ENCODE data around the gene LYVE1. TPM values are rescaled to one million over a fixed set of nuclear protein-coding genes. Genes with fewer than 3 reads are reported as not detected.

LYVE1 gene
- total RNA-seq, 1 donor from 2014 or later: not detected

- no peak for TF ChIP-seq CTCF (IDR thresholded peaks at IDR 0.05; ENCODE audit: insufficient read depth, low read length, poor library complexity, severe bottlenecking)
- no peaks in the 10 kb centered on the region for H3K36me3 ChIP-seq (ENCODE audit: control insufficient read depth, insufficient read depth, low read length)
- H3K27me3 ChIP-seq (ENCODE audit: control insufficient read depth, insufficient read depth, low read length): no peaks in the 10 kb centered on the region
- H3K4me3 ChIP-seq (ENCODE audit: low read depth, low read length): no peak overlapping the region
- no peak for DNase-seq (ENCODE audit: low read depth)
Observed at GRCh38 chr11:10603721-10604297, 35.3 kb upstream of the LYVE1 start.

- no peak for DNase-seq (ENCODE audit: low read depth)
- no peak for TF ChIP-seq CTCF (IDR thresholded peaks at IDR 0.05; ENCODE audit: insufficient read depth, low read length, poor library complexity, severe bottlenecking)
- no peaks in the 10 kb centered on the region for H3K27me3 ChIP-seq (ENCODE audit: control insufficient read depth, insufficient read depth, low read length)
- no peak overlapping the region for H3K4me3 ChIP-seq (ENCODE audit: low read depth, low read length)
- H3K36me3 ChIP-seq (ENCODE audit: control insufficient read depth, insufficient read depth, low read length): no peaks in the 10 kb centered on the region
Observed at GRCh38 chr11:10602945-10603344, 34.5 kb upstream of the LYVE1 start.

GRCh38 chr11:10602366-10602765 is 33.9 kb upstream of the LYVE1 start:
- Histone ChIP-seq H3K4me3 (ENCODE audit: low read depth, low read length) (no peak overlapping the region), H3K27me3 (ENCODE audit: control insufficient read depth, insufficient read depth, low read length) (no peaks in the 10 kb centered on the region), H3K36me3 (ENCODE audit: control insufficient read depth, insufficient read depth, low read length) (no peaks in the 10 kb centered on the region)
- no peak for TF ChIP-seq CTCF (IDR thresholded peaks at IDR 0.05; ENCODE audit: insufficient read depth, low read length, poor library complexity, severe bottlenecking)
- DNase-seq (ENCODE audit: low read depth): no peak

GRCh38 chr11:10601837-10602236 is 33.4 kb upstream of the LYVE1 start:
- H3K4me3 ChIP-seq (ENCODE audit: low read depth, low read length): no peak overlapping the region
- no peaks in the 10 kb centered on the region for H3K36me3 ChIP-seq (ENCODE audit: control insufficient read depth, insufficient read depth, low read length)
- H3K27me3 ChIP-seq (ENCODE audit: control insufficient read depth, insufficient read depth, low read length): no peaks in the 10 kb centered on the region
- DNase-seq (ENCODE audit: low read depth): no peak
- TF ChIP-seq CTCF (IDR thresholded peaks at IDR 0.05; ENCODE audit: insufficient read depth, low read length, poor library complexity, severe bottlenecking): no peak

- DNase-seq (ENCODE audit: low read depth): no peak
- Histone ChIP-seq H3K27me3 (ENCODE audit: control insufficient read depth, insufficient read depth, low read length) (no peaks in the 10 kb centered on the region), H3K36me3 (ENCODE audit: control insufficient read depth, insufficient read depth, low read length) (no peaks in the 10 kb centered on the region), H3K4me3 (ENCODE audit: low read depth, low read length) (no peak overlapping the region)
- no peak for TF ChIP-seq CTCF (IDR thresholded peaks at IDR 0.05; ENCODE audit: insufficient read depth, low read length, poor library complexity, severe bottlenecking)
Observed at GRCh38 chr11:10600570-10601248, 32.2 kb upstream of the LYVE1 start.
